Measurements from ENCODE around the gene CABYR. TPM values are rescaled to one million over a fixed set of nuclear protein-coding genes. Genes with fewer than 3 reads are reported as not detected.

The CABYR gene
- total RNA-seq, 1 experiment from 2014 or later: 37.3 TPM

GRCh38 chr18:24189007-24189528 is 50.2 kb downstream of the CABYR start:
- no peak for DNase-seq (ENCODE audit: extremely low read depth, low read depth)

DNA sequence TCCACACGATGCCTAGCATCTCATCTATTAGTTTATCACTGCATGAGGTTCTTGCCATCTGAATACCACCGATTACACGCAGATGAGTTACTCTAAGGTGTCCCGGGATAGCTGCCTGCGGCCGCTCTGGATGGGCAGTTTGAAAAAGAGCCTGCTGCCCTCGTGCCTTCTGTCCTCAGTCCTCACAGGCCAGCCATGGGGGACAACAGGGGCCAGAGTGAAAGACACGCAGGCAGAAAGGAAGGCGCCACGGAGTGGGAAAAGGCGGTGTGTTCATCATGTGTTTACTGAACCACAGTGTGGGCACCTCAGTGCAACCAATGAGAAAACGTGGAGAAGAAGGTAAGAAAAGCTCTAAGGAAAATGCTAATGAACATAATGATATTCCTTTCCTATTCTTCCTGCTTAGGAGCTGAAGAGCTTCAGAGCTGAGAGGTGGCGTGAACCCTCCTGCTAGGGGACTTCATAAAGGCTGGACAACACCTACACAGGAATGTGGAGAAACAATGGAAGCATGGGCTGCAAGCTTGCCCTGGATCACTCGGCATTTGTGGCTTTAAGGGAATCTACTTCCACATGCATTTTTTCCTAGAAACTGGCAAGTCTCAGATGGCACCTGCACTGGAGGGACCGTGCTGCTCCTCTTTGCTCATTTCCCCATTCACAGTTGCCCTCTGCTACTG is 50.9 kb downstream of the CABYR start:
- DNase-seq (ENCODE audit: extremely low read depth, low read depth): no peak

DNA sequence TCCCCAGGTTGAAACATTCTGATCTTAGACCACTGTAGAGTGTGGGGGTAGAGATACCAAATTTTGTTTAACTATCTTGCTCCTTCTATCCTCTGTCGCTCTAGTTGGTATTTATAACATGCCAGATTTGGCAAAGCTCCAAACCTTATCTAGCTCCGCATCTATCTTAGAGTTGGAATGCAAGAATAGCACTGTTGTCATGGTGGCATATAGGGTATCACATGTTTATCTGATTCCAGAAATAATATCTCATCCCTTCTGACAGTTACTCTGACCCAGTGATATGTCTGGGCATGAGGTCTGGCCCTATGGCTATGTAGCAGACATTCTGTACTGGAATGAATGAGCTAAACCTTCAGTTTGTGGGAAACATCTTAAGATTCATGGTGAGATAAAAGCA is 51.7 kb downstream of the CABYR start:
- no peak for DNase-seq (ENCODE audit: extremely low read depth, low read depth)

DNA sequence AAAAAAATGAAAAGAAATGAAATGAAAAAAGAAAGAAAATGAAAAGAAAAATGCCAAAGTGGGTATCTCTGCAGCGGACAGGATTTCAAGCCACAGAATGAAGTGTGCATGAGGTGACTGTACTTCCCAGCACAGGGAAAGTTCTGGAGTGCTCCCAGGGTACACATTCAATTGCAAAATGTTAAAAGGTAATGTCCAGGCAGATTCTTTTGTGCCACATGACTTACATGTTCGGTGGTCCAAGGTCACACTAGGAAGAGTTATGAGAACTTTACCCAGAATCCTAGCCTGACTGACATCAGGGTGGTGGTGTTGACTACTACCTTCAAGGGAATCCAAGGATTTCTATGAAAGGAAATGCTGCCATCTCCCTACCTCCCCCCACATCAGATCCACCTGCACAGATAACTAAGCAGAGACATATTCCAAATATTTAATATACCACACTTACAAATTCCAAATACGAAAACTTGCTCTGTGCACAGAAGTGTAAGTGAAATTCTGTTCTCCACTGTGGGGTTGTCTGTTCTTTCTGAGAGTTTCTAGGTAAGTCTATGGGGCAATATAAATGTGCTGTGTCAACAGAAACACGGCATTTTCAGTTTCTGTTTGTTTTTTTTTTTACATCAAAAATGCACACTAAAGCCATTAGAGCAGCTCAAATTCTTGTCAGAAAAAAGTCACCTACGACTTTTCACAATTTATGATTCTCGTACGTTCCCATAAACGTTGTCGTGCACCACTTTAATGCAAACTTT is 56.6 kb downstream of the CABYR start:
- DNase-seq (ENCODE audit: extremely low read depth, low read depth): no peak

DNA sequence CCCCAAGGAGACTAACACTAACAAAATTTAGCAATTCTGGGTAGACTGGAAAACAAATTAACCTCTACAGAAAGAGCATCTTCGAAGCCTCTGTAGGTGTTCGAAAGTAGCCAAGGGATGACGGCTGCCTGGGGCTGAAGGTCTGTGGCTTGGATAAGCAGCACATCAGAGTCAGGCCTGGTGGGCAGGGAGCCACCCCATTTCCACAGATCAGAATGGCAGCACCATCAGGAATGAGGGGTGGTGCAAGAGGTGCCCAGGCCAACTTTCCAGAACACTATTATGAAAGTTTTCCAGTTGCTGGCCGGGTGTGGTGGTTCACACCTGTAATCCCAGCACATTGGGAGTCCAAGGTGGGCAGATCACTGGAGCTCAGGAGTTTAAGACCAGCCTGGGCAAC is 57.9 kb downstream of the CABYR start:
- DNase-seq (ENCODE audit: extremely low read depth, low read depth): no peak

DNA sequence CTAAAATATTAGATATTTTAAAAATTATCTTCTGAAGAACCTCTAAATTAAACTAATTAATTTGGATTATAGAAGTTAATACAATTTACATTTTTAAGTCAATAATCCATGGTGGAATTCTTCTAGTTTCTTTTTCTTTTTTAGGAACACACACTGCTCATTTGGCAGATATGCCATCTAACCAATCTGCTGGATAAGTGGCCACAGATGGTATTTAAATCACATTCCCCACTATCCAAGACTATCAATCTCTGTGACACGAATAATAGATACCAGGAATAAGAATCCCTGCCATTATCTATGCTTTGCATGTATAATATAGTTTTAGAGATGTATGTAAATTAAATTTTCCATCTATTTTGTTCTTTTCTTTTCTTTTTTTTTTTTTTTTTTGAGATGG is 58.5 kb downstream of the CABYR start:
- DNase-seq (ENCODE audit: extremely low read depth, low read depth): no peak

GRCh38 chr18:24198461-24198860 is 59.6 kb downstream of the CABYR start:
- no peak for DNase-seq (ENCODE audit: extremely low read depth, low read depth)

DNA sequence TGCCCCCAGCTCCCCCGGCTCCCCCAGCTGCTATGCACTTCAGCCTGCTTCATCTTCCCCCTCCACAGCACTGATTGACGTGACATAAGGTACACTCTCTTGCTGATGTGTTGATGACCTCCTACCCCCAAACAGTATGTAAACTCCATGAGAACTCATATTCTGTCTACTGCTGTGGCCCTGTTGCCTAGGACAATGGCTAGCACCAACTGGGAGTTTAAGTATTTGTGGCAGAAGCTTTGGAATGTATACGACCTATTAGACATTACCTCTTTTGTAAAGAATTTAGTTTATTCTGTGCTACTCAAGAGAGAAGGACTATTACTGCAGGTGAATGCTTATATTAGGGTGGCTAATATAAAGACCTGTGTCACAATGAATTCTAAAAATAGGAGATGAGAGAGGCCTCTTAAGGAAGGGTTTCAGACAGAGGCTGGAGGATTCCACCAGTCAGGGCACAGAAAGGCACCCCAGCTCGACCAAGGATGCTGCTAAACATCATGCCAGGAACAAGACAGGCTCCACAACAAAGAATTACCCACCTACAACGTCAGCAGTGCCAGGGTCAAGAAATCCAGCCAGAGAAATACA is 60.6 kb downstream of the CABYR start:
- no peak for DNase-seq (ENCODE audit: extremely low read depth, low read depth)

DNA sequence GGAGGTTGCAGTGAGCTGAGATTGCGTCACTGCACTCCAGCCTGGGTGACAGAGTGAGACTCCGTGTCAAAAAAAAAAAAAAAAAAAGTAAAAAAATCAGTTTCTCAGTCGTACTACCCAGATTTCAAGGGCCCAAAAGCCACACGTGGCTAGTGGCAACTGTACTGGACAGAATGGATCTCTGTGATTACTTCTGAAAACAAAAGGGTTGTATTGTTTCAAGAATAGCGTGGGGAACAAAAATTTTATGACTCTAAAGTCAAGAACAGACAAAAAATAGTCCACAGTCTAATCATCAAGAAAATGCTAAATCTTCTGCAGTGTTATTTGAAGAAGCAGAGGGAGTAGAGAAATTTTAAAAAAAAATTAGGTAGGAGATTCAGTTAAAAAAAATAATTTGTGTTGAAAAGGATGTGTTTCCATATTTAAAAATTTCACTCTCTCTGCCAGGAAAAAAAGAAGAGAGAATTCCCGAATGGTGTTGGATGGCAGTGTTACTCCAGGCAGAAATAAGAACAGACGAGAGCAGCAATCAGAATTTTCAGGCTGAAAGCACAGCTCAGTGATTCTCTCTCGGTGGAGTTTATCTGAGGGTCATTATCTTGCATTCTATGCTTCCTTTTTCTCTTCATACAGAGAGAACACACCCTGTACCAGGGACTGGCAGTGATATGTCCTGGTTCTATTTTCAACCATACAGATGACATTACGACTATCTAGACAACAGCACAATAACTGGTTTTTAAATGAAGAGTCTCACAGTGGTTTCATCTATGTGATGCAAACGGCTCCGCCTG is 61.8 kb downstream of the CABYR start:
- no peak for DNase-seq (ENCODE audit: extremely low read depth, low read depth)

DNA sequence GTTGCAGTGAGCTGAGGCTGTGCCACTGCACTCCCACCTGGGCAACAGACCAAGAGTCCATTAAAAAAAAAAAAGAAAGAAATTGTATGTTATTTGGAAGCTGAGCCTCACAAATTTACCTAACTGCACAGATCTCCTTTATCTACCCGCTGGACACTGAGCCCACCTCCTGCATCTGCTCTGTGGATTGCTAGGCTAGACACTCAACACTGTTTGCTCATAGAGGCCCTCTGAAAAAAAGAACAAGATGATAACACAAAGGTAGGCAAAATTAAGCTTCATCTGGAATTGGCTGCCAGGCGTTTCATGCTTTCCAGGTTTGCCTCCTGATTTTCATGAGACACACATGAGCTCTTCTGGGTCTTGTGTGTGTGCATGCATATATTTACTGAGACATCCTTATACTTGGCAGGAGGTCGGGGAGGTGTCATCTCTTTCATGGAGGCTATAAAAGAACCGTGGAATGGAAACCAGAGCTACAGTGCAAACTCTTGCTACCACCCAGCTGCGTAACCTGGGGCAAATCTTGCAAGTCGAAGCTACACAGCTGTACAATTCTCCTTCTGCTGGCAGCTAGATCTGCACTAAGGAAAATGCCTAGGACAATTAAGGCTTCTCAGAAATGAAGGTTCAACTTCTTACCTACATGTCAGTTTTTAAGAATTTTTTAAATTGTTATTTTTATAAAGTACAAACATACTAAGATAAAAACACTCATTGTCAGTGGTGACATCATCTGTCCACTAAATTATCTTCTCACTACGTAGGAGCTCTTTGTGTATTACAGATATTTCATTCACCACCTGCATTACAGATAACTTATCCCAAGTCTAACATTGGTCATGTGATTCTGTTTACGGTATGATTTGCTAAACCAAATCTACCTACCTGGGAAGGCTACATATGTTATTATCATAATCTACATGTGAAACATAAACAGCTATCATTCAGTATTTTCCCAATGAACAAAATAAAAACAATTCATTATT is 63.1 kb downstream of the CABYR start:
- DNase-seq (ENCODE audit: extremely low read depth, low read depth): no peak

DNA sequence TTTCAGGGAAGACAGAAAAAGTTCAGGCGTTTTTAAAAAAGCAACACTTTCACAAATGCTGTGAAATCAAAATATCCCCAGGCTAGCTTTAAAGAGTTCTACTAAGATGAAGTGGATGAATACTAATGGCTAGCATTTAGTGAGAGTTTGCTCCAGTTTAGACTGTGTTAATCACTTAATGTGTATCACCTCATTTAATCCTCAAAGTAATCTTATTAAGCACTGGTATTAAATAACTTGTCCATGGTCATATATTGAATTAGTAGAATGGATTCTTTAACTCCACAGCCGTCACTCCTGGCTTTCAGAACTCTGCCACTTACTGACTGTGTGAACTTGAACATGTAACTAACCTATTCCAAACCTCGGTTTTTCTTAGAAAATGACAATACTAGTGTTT is 66.0 kb downstream of the CABYR start:
- no peak for DNase-seq (ENCODE audit: extremely low read depth, low read depth)

- no peak for DNase-seq (ENCODE audit: extremely low read depth, low read depth)
Measured at GRCh38 chr18:24208270-24209035, 69.6 kb downstream of the CABYR start.

DNA sequence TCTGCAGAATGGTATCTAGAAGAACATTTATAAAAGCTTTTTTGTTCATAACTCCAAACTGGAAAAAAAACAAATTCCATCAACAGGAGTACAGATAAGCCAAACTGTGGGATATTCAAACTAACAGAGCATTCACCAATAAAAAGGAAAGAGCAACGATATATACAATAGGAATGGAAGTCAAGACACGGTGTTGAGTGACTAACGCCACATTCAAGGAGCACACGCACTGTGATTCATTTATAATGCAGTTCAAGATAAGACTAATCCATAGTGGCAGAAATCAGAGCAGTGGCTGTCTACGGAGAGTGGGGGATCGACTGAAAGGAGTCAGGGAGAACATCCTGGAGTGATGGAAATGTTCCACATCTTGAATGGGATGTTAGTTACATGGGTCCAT is 70.7 kb downstream of the CABYR start:
- DNase-seq (ENCODE audit: extremely low read depth, low read depth): no peak

Small RNA genes within 50 kb of the gene (small RNA-seq; reads per million reads assigned to genes)
- gene RF00017: 0 reads per million in 2 experiments
- 0.02 to 1.4 reads per million in 2 experiments for gene RNA5SP452
- 2.1 to 82.2 reads per million in 2 experiments for gene RNU5A-6P

Other genes starting within 250 kb of the CABYR start
- 28.3 and 29.7 TPM in 2 replicates for gene TTC39C, start 124.3 kb upstream of the CABYR start, total RNA-seq (2014; rRNA removed; shearing (Covaris generic))